NCI-H2196 treated with DMSO at 0.1 percent for 48 hours (cell line): ENCODE data around the gene ZMYND8.
A peak's percentile ranks its signal among the peaks of the same experiment; 100 is the strongest.
"Not testable (repeated sequence)": the region's sequence is repeated elsewhere in the genome, so short reads cannot be mapped to it uniquely, and the experiment has no call there.

ENCODE experiments used
- DNase-seq: peaks from one replicate; lab custom pipeline; 2025; ENCODE audit not compliant: unreplicated experiment; lab: John Stamatoyannopoulos, UW

The ZMYND8 gene

DNA sequence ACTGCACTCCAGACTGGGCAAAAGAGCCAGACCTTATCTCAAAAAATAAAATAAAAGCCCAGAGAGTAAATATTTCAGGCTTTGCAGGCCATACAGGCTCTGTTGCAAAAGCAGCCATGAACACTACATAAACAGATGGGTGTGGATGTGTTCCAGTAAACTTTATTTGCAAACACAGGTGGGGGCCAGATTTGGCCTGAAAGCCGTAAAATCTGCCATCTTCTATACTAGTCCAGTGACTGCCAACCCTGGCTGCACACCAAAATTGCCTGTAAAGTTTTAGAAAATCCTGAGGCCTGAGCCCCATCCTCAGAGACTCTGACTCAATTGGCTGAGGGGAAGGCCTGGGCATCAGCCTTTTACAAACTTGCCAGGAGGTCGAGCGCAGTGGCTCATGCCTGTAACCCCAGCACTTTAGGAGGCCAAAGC lies 103.6 kb downstream of the ZMYND8 start:
- DNase-seq, result peak; percentile 54

DNA sequence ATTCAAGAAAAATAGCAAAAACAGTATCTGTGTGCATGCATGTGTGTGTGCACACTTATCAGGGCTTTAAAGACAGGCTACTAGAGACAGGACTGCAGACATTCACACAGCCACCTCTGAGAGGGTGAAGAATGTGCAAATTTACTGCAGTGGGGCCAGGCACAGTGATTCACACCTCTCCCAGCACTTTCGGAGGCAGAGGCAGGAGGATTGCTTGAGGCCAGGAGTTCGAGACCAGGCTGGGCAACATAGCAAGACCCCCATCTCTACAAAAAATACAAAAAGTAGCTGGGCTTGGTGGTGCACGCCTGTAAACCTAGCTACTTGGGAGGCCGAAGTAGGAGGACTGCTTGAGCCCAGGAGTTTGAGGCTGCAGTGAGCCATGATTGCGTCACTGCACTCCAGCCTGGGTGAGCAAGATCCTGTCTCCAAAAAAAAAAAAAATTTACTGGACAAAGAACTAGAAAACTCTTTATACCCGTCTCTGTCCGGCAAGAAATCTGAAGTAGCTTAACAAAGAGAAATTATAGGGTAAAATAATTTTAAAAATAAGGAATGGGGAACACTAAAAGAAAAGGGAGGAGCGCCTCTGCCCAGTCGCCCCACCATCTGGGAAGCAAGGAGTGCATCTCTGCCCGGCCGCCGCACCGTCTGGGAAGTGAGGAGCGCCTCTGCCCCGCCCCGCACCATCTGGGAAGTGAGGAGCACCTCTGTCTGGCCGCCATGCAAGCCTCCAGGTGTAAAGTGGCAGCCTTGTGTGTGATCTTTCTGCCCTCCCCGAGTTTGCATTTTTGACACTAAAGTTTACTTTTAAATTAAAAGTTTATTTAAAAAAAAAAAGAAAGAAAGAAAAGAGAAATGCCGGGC lies 105.1 kb downstream of the ZMYND8 start:
- no peak for DNase-seq

DNA sequence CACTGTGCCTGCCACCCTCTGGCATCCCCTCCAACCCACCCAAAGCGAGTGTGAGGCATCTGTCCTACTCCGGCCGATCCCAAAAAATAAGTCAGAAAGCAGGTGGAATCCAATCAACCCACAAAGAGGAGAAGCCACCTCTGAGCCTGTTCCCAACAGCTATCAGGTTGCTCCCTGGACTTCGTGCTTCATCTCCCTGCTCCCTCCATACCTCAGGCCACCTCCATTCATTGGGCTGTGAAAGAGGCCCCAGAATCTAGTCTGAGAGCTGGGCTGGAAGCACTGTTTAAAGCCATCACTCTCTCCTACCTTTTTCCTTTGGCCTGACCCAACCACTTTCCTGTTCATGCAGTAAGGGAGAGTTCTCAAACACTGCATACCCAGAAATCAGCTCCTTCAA lies 106.1 kb downstream of the ZMYND8 start:
- no peak for DNase-seq

DNA sequence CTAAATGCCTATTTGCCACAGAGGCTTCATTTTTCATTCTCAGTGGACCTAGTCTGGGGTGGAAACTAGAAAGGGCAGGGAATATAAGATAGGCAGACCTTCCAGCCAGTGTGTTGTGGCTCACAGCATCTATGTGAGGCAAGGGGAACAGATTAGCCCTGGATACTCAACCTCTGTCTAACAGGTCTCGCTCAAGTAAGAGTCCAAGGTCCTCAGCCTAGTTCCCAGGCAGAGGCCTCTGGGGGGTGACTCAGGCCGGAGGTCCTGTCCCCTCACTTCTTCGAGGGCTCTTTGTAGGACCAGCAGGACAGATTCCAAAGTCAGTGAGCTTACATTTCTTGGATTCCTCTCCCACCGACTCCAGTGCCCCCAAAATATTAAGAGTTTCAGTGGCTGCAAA lies 106.6 kb downstream of the ZMYND8 start:
- DNase-seq, result no peak

DNA sequence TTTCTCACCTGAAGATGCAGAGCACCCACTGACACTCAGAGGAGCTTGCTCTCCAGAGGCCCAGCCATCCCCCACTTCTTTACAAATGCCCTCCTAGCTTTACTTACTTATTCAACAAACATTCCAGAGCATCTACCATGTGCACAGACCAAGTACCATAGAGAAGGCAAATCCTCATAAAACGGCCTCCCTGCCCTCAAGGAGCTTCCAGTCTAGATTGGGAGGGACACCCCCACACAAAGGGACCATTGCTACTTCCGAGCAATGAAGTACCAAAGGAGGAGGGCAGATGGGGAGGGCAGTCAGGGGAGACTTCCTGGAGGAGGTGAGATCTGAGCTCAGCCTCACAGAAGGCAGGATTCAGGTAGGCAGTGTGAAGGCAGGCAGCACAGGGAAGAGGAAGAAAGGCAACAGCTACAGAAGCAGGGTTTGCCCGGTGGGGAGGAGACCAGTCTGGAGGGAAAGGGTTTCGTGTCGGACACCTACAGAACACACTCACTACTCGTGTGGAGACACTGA lies 108.0 kb downstream of the ZMYND8 start:
- no peak for DNase-seq

DNA sequence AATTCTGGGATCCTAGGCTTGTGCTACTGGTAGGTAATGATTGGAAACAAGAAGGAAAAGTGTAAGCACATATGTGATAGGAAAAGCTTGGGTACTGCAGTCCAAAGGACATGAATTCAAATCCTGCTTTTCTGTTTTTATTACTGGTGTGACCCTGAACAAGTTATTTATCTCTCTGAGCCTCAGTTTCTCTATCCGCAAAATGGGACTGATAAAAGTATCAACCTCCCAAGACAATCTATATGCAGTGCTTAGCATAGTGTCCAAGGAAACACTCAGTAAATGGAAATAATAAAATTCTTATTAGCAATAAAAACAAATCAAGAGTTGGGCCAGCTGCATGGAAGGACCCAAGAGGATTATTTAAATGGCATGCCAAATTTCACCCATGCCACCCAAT lies 108.5 kb downstream of the ZMYND8 start:
- DNase-seq, result no peak

DNA sequence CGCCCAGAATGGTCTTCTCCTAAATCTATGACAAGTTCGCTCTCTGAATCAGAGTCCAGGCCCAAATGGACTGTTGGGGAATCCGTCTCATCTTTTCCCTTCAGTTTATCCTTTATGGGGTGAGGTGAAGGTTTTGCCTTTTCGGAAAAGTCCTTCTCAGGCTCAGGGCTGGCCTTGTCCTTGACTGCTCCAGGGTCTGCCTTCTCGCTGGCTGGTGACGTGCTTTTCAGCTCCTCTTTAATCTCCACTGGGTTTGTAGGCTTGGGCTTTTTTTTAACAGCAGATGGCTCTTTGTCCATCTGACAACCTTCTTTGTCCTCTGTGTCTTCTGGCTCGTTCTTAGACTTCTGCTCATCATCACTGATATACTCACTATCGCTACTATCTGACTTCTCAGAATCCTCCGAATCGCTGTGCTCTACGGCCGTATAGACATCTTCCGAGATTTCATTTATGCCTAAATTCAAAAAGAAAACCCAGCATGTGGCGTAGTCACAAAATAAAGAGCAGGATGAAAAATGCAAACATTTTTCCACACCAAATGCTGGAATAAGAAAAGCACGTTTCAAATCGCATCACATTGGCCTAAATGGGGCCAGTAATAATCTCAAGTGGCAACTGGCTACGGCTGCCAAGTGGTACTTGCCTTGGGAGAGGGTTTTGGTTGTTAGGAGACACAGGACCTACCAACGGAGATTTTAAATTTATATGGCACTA lies 110.3 kb downstream of the ZMYND8 start:
- DNase-seq, result no peak

DNA sequence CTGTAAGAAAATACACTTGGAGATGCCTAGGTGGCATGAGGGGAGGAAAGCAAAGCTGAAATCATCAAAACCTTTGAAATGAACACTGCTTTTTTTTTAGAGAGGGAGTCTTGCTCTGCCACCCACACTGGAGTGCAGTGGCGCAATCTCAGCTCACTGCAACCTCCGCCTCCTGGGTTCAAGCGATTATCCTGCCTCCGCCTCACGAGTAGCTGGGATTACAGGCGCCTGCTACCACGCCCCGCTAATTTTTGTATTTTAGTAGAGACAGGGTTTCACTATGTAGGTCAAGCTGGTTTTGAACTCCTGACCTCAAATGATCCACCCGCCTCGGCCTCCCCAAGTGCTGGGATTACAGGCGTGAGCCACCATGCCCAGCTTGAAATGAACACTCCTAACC lies 111.3 kb downstream of the ZMYND8 start:
- not testable (repeated sequence) for DNase-seq

DNA sequence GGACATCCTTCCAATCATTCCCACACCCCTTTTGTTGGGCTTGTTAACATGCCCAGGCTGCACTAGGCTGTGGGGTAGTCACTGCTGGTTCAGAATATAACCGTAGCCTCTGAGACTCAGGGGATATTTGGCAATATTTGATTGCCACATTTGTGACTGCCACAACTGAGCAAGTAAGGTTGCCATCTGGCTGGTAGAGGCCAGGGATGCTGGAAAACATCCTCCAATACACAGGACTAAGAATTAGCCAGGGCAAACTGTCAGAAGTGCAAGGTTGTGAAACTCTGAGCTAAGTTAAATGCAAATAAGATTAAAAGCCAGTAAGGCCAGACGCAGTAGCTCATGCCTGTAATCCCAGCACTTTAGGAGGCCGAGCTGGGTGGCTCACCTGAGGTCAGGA lies 112.0 kb downstream of the ZMYND8 start:
- DNase-seq, result no peak

DNA sequence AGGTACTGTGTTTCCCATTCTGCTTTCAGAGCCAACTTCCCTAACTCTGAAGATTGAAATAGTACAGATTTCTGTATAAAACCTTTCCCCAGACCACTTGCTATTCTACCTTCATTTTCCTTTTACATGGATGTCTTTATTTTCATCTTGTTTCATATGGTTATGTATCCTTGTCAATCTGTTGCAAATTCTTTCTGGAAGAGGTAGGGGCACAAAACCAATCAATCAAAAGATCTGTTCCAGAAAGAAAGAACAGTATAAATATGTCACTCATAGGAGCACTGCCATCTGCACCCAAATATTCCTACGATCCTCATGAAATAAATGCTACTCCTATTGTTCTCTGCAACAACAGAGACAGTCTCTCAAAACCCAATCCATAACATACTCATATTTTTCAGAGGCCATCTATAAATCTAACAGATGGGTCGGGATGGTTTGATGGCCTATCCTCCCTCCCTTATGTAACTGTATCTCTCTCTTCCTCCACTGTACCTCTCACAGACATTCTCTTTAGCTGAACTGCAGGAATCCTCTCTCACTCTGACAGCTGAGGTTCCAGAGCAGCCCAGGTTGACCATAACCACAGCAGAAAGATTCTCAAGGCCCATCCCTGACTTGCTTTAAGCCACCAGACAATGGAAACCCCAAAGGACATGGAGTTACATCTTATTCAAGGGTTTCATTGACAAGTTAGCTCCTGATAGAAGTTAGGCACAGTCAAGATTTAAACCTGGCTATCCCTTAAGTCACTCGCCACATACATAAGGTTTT lies 112.8 kb downstream of the ZMYND8 start:
- no peak for DNase-seq

DNA sequence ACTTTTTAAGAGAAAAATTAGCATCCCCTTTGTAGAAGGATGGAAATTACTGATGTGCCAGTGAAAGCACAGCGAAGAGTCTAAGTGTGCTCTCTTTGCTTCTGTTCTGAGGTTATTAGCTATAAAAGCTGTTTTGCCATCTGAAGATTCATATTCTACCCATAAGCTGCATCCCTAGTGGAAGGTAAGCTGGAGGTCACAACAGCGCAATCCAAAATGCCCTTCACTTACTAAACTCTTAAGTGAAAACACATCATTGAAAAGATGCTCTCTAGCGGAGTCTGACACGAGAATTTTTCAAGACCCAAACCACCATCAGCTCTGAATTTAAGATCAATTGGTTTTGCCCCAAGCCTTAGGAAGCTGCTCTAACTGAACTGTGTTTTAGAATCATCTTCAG lies 113.5 kb downstream of the ZMYND8 start:
- DNase-seq, result no peak

DNA sequence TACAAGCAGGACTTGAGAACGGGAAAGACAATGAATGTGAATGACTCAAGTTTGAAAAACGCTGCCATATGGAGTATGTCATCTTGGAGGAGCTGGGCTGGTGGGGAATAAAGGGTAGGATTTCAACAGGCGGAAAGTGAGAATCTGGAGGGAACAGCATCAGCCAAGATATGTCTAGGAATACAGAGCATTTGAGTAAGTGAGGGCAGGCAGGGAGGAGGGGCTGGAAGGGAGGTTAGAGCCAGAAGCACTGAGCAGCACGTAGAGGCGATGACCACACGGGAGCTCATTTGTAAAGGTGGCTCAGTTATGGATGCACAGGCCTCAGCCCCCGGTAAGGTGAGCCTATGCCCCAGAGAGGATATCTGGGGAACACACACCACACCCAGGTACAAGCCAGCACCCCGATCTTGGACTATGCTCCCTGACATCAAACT lies 115.1 kb downstream of the ZMYND8 start:
- DNase-seq, result no peak

DNA sequence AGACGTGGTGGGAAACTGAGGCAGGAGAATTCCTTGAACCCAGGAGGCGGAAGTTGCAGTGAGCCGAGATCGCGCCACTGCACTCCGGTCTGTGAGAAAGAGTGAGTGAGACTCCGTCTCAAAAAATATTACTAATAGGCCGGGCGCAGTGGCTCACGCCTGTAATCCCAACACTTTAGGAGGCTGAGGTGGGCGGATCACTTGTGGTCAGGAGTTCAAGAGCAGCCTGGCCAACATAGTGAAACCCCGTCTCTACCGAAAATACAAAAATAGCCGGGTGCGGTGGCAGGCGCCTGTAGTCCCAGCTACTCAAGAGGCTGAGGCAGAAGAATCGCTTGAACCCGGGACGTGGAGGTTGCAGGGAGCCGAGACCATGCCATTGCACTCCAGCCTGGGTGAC lies 116.4 kb downstream of the ZMYND8 start:
- DNase-seq, result not testable (repeated sequence)

DNA sequence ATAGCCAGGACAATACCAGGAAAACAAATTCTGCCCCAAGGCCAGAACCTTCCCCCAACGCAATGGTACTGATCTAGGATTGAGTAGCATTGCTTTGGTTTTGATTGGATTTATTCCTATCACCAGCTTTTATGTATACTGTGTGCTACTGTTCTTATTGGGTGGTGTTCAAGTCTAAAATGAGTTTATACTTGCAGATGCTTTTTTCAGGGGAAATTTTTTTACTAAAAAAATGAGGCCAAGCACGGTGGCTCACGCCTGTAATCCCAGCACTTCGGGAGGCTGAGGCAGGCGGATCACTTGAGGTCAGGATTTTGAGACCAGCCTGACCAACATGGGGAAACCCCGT lies 116.8 kb downstream of the ZMYND8 start:
- DNase-seq, result no peak

DNA sequence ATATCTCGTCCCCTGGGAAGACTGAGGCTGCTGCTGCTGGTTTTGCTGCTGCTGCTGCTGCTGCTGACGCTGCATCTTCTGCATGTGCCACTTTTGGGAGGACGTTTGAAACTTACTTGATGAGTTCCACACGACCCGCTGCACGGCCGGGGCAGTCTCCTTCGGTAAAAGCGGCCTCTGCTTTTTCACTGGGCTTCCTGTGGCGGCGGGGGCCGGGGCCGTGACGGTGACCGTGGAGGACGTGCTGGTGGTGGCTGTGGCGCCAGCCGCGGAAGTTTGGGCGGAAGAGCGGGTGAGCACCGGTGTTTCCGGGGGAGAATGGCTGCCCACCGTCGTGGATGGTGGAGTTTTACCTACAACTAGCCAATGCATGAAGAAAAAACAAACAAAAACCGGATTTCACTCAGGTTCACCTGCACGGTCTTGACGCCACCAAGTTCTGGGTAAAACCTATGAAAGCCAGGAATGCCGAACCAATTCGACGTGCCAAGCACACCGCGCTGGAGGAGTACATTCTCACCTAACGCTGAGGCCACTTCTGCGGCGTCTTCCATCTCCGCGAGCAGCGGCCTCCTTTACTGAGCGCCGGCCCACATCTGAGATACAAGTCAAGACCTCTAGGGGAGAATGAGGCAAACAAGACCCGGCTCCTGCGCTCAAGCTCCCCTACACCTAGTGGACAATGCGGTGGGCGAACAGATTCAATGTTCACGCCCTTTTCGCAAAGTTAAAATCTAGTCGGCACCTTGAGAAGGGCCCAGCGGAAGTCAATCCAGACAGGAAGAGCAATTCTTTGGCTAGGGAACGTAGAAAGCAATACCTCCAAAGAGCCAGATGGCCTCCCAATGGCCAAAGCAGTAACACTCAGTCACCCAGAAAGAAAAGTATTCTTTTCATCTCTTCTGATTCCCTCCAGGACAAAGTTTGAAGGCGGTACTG lies 117.5 kb downstream of the ZMYND8 start:
- no peak for DNase-seq

DNA sequence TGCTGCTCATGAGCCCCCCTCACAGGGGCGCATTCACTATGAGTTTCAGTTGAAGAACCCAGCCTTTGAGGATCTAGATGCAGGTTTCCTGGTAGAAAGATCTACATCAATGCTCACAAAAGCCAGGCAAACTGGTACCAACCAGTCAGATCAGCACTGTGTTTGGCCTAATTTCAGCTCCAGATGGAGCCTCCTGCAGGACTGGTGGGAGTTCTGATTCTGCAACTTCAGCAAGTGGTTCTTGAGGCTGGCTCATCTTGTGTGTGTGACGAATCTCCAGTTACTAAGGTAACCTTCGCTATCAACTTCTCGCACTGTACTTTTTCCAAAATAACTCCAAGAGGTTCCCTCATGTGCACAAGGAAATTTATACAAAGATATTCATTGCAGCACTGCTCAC lies 118.8 kb downstream of the ZMYND8 start:
- DNase-seq, result no peak

DNA sequence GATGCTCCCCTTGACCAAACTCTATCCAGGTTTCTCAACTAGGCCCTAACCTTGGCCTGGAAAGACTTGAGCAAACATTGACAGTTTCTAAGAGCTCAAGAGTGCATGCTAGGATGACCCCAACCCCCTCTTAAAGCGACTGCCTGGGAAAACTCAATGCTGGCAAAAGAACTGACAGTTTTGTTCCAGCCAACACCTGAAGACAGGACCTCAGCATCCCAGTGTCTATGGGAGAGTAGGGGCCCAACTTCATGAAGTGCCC lies 119.9 kb downstream of the ZMYND8 start:
- DNase-seq, result no peak

DNA sequence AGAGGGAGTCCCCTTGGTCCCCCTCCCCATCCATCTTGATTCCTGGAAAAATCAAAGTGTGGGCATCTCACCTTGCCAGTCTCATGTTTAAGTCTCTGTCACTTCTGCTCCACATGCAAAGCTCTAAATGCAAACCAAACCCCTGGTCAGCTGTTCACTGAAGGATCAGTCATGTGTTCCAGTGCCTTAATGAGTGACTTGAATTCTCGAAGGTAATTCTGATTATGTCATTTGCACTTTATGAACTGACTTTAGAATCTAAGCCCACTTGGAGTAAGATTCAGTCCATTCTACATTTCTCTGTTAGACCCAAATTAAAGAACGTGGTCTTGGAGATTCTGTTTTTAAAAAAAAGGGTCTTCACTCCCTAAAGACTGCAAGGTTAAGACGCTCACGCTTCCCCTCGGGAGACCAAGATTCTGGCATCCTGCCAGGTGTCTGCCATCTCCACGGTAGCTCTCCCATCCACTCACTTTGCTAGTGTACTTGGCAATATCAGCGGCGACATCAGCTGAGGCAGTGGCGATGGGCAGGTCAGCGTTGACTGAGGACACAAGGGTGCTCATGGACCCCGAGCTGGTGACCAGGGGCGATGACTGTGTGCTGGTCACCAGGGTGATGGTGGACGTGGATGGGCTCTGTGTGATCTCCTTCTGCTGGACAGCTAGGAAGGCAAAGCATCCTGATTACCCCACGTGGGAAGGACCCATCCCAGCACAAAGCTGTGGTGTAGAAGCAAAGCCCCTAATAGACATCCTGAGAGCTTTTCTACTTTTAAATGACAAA lies 120.5 kb downstream of the ZMYND8 start:
- no peak for DNase-seq

DNA sequence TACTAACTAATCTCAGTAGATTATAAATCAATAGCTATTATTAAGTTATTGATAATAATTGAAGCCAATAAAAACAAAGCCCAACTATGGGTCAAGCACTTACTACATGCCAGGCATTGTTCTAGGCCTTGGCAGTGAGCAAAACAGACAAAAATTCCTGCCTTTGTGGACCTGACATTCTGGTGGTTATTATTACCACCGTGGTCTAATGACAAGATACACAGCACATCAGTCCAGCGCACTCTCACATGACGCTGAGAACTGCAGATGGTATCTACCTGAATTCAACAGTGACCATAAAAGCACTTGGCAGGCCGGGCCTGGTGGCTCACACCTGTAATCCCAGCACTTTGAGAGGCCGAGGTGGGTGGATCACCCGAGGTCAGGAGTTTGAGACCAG lies 121.4 kb downstream of the ZMYND8 start:
- no peak for DNase-seq
